ENCODE results near the gene ABAT.

Gene ABAT

DNA sequence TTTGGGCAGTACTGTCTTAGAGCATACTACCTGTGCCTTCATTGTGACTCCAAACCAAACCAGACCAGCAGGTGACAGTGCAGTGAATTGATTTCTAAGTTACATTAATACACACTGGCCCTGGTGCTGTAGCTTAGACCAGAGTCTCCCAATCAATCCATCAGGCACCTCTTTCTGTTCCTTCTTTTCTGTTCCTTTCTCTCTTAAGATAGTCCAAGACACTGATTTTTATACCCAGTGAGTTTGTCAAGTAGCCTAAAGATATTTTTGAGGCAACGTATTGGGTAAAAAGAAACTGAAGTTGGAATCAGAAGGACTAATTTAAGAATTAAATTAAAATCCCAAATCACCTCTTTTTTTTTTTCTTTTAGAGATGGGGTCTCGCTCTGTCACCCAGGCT lies 43.1 kb downstream of the ABAT start:
- Histone ChIP-seq H3K9me2 (ENCODE audit: low read depth, low read length) (no peaks in the 10 kb centered on the region), H3F3A (ENCODE audit: insufficient read depth, low read length) (no peaks in the 10 kb centered on the region), H3K4me1 (ENCODE audit: insufficient read depth, low read length, severe bottlenecking) (no peaks in the 10 kb centered on the region), H4K20me1 (ENCODE audit: insufficient read depth, low read length) (no peaks in the 10 kb centered on the region), H3K4me3 (ENCODE audit: low read depth, low read length, poor library complexity, severe bottlenecking) (no peak overlapping the region), H3K79me2 (ENCODE audit: insufficient read depth, low read length) (no peaks in the 10 kb centered on the region), H3K9me3 (ENCODE audit: low read length) (peaks cover 2% of the 10 kb centered on the region; the same call in 1 of the 2 replicates), H2AFZ (ENCODE audit: low read length) (no peak overlapping the region), H3K4me2 (ENCODE audit: low read length) (no peak overlapping the region), H3K36me3 (ENCODE audit: insufficient read depth, low read length) (no peaks in the 10 kb centered on the region; the same call in 1 of the 2 replicates), H3K27ac (ENCODE audit: low read depth, low read length, poor library complexity, severe bottlenecking) (no peak overlapping the region), H3K27me3 (ENCODE audit: insufficient read depth, low read length) (no peaks in the 10 kb centered on the region; the same call in 1 of the 2 replicates), H3K9ac (ENCODE audit: low read length) (no peak overlapping the region)
- no peak for TF ChIP-seq EZH2 (IDR thresholded peaks at IDR 0.05; ENCODE audit: borderline replicate concordance, low read length)
- TF ChIP-seq, protein P1, sequence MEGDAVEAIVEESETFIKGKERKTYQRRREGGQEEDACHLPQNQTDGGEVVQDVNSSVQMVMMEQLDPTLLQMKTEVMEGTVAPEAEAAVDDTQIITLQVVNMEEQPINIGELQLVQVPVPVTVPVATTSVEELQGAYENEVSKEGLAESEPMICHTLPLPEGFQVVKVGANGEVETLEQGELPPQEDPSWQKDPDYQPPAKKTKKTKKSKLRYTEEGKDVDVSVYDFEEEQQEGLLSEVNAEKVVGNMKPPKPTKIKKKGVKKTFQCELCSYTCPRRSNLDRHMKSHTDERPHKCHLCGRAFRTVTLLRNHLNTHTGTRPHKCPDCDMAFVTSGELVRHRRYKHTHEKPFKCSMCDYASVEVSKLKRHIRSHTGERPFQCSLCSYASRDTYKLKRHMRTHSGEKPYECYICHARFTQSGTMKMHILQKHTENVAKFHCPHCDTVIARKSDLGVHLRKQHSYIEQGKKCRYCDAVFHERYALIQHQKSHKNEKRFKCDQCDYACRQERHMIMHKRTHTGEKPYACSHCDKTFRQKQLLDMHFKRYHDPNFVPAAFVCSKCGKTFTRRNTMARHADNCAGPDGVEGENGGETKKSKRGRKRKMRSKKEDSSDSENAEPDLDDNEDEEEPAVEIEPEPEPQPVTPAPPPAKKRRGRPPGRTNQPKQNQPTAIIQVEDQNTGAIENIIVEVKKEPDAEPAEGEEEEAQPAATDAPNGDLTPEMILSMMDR (IDR thresholded peaks at IDR 0.05; ENCODE audit: low read length): no peak

DNA sequence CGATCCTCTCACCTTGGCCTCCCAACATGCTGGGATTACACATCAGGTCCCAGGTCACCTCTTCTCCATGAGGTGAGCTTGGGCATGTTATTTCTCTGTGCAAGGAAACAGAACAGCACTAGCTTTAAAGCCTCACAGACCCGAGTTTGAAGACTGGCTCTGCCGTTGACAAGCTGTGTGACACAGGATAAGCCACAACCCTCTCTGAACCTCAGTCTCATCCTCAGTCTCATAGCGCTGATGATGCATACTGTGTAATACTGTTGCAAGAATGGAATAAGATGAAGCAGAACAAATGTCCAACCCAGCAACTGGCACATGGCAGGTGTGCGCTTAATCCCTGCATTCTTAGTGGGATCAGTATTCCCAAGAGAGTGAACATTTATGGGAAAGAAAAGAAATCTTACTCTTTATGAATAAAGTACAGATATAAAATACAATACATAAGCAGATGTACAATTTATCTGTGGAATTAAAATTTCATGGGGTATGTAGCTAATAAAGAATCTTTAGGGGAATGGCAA lies 43.5 kb downstream of the ABAT start:
- Histone ChIP-seq H3K9ac (ENCODE audit: low read length) (no peak overlapping the region), H3F3A (ENCODE audit: insufficient read depth, low read length) (no peaks in the 10 kb centered on the region), H2AFZ (ENCODE audit: low read length) (no peak overlapping the region), H3K4me3 (ENCODE audit: low read depth, low read length, poor library complexity, severe bottlenecking) (no peak overlapping the region), H3K79me2 (ENCODE audit: insufficient read depth, low read length) (no peaks in the 10 kb centered on the region), H3K4me2 (ENCODE audit: low read length) (no peak overlapping the region), H4K20me1 (ENCODE audit: insufficient read depth, low read length) (no peaks in the 10 kb centered on the region), H3K36me3 (ENCODE audit: insufficient read depth, low read length) (no peaks in the 10 kb centered on the region; the same call in 1 of the 2 replicates), H3K4me1 (ENCODE audit: insufficient read depth, low read length, severe bottlenecking) (no peaks in the 10 kb centered on the region), H3K9me3 (ENCODE audit: low read length) (peaks cover 2% of the 10 kb centered on the region; the same call in 1 of the 2 replicates), H3K27ac (ENCODE audit: low read depth, low read length, poor library complexity, severe bottlenecking) (no peak overlapping the region), H3K9me2 (ENCODE audit: low read depth, low read length) (no peaks in the 10 kb centered on the region), H3K27me3 (ENCODE audit: insufficient read depth, low read length) (no peaks in the 10 kb centered on the region; the same call in 1 of the 2 replicates)
- TF ChIP-seq, protein P1 (IDR thresholded peaks at IDR 0.05; ENCODE audit: low read length): no peak
- TF ChIP-seq EZH2 (IDR thresholded peaks at IDR 0.05; ENCODE audit: borderline replicate concordance, low read length): no peak

DNA sequence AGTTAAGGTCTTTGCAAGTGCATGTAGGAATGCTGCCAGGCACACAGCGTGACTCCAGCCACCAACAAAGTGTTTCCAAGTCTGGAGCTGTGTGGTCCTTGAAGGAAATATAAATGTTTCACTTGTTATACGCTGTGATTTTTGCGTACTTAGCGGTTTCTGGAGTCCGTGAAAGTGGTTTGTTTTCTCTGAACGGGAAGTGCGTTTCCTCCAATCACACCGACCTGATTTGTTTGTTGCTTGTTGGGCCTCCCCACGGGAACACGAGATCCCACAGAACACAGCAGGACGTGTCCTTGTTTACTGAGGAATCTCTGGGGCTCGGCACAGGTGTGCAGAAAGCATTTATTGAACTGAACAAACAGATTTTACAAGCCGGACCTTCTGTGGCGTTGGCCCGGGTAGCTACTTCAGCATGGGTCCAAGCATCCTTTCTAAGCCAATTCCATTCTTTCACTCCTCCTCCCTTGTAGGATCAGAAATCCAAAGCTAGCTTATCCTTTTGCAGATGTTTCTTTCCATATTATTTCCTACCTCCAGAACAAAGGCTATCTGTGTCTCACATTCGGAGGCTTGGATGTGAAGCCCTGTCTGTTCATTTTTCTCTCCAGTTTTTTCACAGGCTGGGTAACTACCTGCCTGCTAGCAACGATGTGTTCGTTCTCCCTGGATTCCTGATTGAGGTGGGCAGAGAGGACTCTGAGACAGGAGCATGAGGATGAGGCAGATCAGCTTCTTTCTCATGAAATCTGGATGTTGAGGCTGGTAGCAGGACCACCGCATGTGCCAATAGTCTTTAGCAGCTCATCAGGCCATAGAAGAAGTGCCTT lies 44.6 kb downstream of the ABAT start:
- Histone ChIP-seq H2AFZ (ENCODE audit: low read length) (no peak overlapping the region), H3K36me3 (ENCODE audit: insufficient read depth, low read length) (no peaks in the 10 kb centered on the region; the same call in 1 of the 2 replicates), H3K9me3 (ENCODE audit: low read length) (peaks cover 2% of the 10 kb centered on the region; the same call in 1 of the 2 replicates), H3K9ac (ENCODE audit: low read length) (no peak overlapping the region), H3K4me2 (ENCODE audit: low read length) (no peak overlapping the region), H3K4me1 (ENCODE audit: insufficient read depth, low read length, severe bottlenecking) (no peaks in the 10 kb centered on the region), H4K20me1 (ENCODE audit: insufficient read depth, low read length) (no peaks in the 10 kb centered on the region), H3K27me3 (ENCODE audit: insufficient read depth, low read length) (no peaks in the 10 kb centered on the region; the same call in 1 of the 2 replicates), H3K9me2 (ENCODE audit: low read depth, low read length) (no peaks in the 10 kb centered on the region), H3F3A (ENCODE audit: insufficient read depth, low read length) (no peaks in the 10 kb centered on the region), H3K79me2 (ENCODE audit: insufficient read depth, low read length) (no peaks in the 10 kb centered on the region), H3K27ac (ENCODE audit: low read depth, low read length, poor library complexity, severe bottlenecking) (no peak overlapping the region), H3K4me3 (ENCODE audit: low read depth, low read length, poor library complexity, severe bottlenecking) (no peak overlapping the region)
- no peak for TF ChIP-seq EZH2 (IDR thresholded peaks at IDR 0.05; ENCODE audit: borderline replicate concordance, low read length)
- TF ChIP-seq, protein P1 (IDR thresholded peaks at IDR 0.05; ENCODE audit: low read length): no peak

All from OCI-LY1 (cell line).